ENCODE measurements around the gene FGFRL1.

FGFRL1 gene

GRCh38 chr4:1011022-1011665 is at the start of gene FGFRL1:
TSS of gene FGFRL1 (plus strand) at chr4:1011626. CDS start at chr4:1012486, 860 bp downstream.
- peak; percentile 88 for DNase-seq (ENCODE audit: low read depth)

GRCh38 chr4:962231-963208 is 48.9 kb upstream of the FGFRL1 start:
- DNase-seq (ENCODE audit: low read depth), result no peak

- DNase-seq (ENCODE audit: low read depth), result no peak
Observed at GRCh38 chr4:963276-964225, 47.9 kb upstream of the FGFRL1 start.

- DNase-seq (ENCODE audit: low read depth), result no peak
Observed at GRCh38 chr4:964346-965025, 46.9 kb upstream of the FGFRL1 start.

GRCh38 chr4:965048-965765 is 46.2 kb upstream of the FGFRL1 start:
- no peak for DNase-seq (ENCODE audit: low read depth)

GRCh38 chr4:965766-966134 is 45.7 kb upstream of the FGFRL1 start:
- no peak for DNase-seq (ENCODE audit: low read depth)

- no peak for DNase-seq (ENCODE audit: low read depth)
Observed at GRCh38 chr4:966266-967112, 44.9 kb upstream of the FGFRL1 start.

GRCh38 chr4:967113-968104 is 44.0 kb upstream of the FGFRL1 start:
- DNase-seq (ENCODE audit: low read depth), result no peak

- DNase-seq (ENCODE audit: low read depth), result no peak
Observed at GRCh38 chr4:968221-968620, 43.2 kb upstream of the FGFRL1 start.

- DNase-seq (ENCODE audit: low read depth), result no peak
Observed at GRCh38 chr4:968621-969394, 42.6 kb upstream of the FGFRL1 start.

GRCh38 chr4:970046-970745 is 41.2 kb upstream of the FGFRL1 start:
- no peak for DNase-seq (ENCODE audit: low read depth)

GRCh38 chr4:970854-971520 is 40.4 kb upstream of the FGFRL1 start:
- no peak for DNase-seq (ENCODE audit: low read depth)

GRCh38 chr4:971666-972500 is 39.5 kb upstream of the FGFRL1 start:
- no peak for DNase-seq (ENCODE audit: low read depth)

- peak; percentile 78 for DNase-seq (ENCODE audit: low read depth)
Observed at GRCh38 chr4:972651-973424, 38.6 kb upstream of the FGFRL1 start.
